ENCODE data around the gene NUCKS1.
"Not testable (repeated sequence)": the region's sequence is repeated elsewhere in the genome, so short reads cannot be mapped to it uniquely, and the experiment has no call there.

The NUCKS1 gene

GRCh38 chr1:205729945-205730610, 19.9 kb downstream of the NUCKS1 start:
- no peak overlapping the region for H3K27ac ChIP-seq (ENCODE audit: low read length)
- no peak for DNase-seq (ENCODE audit: low read depth, low spot score)
- no peaks in the 10 kb centered on the region for H3K4me1 ChIP-seq (ENCODE audit: control insufficient read depth, insufficient read depth, low read length)
- H3K27me3 ChIP-seq (ENCODE audit: control insufficient read depth, insufficient read depth, low read length) = no peaks in the 10 kb centered on the region
- WGBS (ENCODE audit: insufficient coverage, insufficient read length) = no CpG with 5 or more reads among the region's 9 CpGs
- H3K9me3 ChIP-seq (ENCODE audit: control insufficient read depth, insufficient read depth, low read length) = no peaks in the 10 kb centered on the region
- no peak overlapping the region for H3K4me3 ChIP-seq (ENCODE audit: low read length)
- peaks cover 2% of the 10 kb centered on the region; the same call in 1 of the 2 replicates for H3K36me3 ChIP-seq (ENCODE audit: control insufficient read depth, insufficient read depth, low read length)

DNA sequence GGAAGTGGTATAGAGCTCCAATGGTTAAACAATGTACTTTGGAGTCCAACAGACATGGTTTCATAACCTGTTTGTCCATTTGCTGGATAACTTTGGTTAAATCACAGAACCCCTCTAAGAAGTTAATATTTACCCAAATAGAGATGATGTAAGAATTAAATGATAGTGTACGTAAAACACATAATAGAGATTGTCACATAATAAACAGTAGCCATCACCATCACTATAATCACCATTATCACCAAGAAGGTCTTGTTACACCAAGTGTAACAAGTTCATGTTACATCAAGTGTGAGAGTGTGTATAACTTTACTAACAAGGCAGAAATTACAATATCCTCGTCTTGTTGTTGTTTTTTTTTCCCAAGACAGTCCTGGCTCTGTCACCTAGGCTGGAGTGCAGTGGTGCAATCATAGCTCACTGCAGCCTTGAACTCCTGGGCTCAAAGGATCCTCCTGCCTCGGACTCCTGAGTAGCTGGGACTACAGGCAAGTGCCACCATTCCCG, 23.3 kb downstream of the NUCKS1 start:
- Histone ChIP-seq H3K36me3 (ENCODE audit: control insufficient read depth, insufficient read depth, low read length) (peaks cover 2% of the 10 kb centered on the region; the same call in 1 of the 2 replicates), H3K4me3 (ENCODE audit: low read length) (no peak overlapping the region), H3K27me3 (ENCODE audit: control insufficient read depth, insufficient read depth, low read length) (no peaks in the 10 kb centered on the region), H3K9me3 (ENCODE audit: control insufficient read depth, insufficient read depth, low read length) (no peaks in the 10 kb centered on the region), H3K4me1 (ENCODE audit: control insufficient read depth, insufficient read depth, low read length) (no peaks in the 10 kb centered on the region), H3K27ac (ENCODE audit: low read length) (no peak overlapping the region)
- no peak for DNase-seq (ENCODE audit: low read depth, low spot score)
- WGBS (ENCODE audit: insufficient coverage, insufficient read length) = no CpG with 5 or more reads among the region's 4 CpGs

DNA sequence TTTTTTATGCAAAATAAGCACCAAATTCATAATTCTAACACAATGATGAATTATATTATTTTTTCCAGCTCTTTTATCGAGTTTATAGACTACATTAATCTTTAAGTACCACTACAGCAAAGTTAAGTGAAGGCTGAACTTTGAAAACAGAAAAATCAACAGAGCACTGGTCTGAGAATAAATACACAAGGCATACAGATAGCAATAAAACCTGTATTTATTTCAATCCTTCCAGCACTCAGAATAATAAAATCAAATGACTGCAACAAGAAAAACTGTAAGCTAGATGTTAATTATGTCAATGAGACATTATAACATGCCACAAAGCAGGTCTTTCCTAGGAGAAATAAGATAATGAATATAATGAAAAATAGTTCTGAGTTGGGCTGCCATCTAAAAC, 24.5 kb downstream of the NUCKS1 start:
- H3K4me1 ChIP-seq (ENCODE audit: control insufficient read depth, insufficient read depth, low read length) = no peaks in the 10 kb centered on the region
- peaks cover 2% of the 10 kb centered on the region; the same call in 1 of the 2 replicates for H3K36me3 ChIP-seq (ENCODE audit: control insufficient read depth, insufficient read depth, low read length)
- H3K4me3 ChIP-seq (ENCODE audit: low read length) = no peak overlapping the region
- no CpG with 5 or more reads among the region's 1 CpG for WGBS (ENCODE audit: insufficient coverage, insufficient read length)
- no peaks in the 10 kb centered on the region for H3K9me3 ChIP-seq (ENCODE audit: control insufficient read depth, insufficient read depth, low read length)
- no peaks in the 10 kb centered on the region for H3K27me3 ChIP-seq (ENCODE audit: control insufficient read depth, insufficient read depth, low read length)
- DNase-seq (ENCODE audit: low read depth, low spot score) = no peak
- no peak overlapping the region for H3K27ac ChIP-seq (ENCODE audit: low read length)

GRCh38 chr1:205720740-205721139, 29.2 kb downstream of the NUCKS1 start:
- H3K36me3 ChIP-seq (ENCODE audit: control insufficient read depth, insufficient read depth, low read length) = peaks cover 12% of the 10 kb centered on the region; the same call in 1 of the 2 replicates
- H3K4me1 ChIP-seq (ENCODE audit: control insufficient read depth, insufficient read depth, low read length); H3K4me3 ChIP-seq (ENCODE audit: low read length); H3K27ac ChIP-seq (ENCODE audit: low read length); H3K9me3 ChIP-seq (ENCODE audit: control insufficient read depth, insufficient read depth, low read length); H3K27me3 ChIP-seq (ENCODE audit: control insufficient read depth, insufficient read depth, low read length); DNase-seq (ENCODE audit: low read depth, low spot score): not testable (repeated sequence)
- WGBS (ENCODE audit: insufficient coverage, insufficient read length) = no CpG with 5 or more reads among the region's 2 CpGs

DNA sequence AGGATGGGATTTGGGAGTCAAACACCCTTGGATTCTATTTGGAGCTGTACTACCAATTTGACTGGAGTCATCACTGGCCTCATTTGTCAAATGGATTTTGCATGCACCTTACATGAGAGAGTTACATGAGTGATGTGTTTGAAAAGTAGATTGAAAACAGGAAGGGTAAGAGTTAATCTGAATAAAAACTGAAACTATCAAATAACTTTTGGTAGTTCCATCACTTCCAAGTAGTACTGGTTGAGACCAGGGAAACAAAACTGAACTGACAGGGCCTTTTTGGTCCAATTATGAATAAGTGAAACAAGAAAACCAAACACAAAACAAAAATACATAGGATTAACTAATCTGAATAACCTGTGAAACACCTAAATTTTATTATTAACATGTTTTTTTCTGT, 30.2 kb downstream of the NUCKS1 start:
- Histone ChIP-seq H3K4me3 (ENCODE audit: low read length) (no peak overlapping the region), H3K27ac (ENCODE audit: low read length) (no peak overlapping the region), H3K9me3 (ENCODE audit: control insufficient read depth, insufficient read depth, low read length) (no peaks in the 10 kb centered on the region; the same call in 1 of the 2 replicates), H3K36me3 (ENCODE audit: control insufficient read depth, insufficient read depth, low read length) (peaks cover 16% of the 10 kb centered on the region; the same call in 1 of the 2 replicates), H3K4me1 (ENCODE audit: control insufficient read depth, insufficient read depth, low read length) (no peaks in the 10 kb centered on the region), H3K27me3 (ENCODE audit: control insufficient read depth, insufficient read depth, low read length) (no peaks in the 10 kb centered on the region)
- no peak for DNase-seq (ENCODE audit: low read depth, low spot score)

- no peak overlapping the region for H3K27ac ChIP-seq (ENCODE audit: low read length)
- no peaks in the 10 kb centered on the region; the same call in 1 of the 2 replicates for H3K9me3 ChIP-seq (ENCODE audit: control insufficient read depth, insufficient read depth, low read length)
- no peaks in the 10 kb centered on the region for H3K4me1 ChIP-seq (ENCODE audit: control insufficient read depth, insufficient read depth, low read length)
- WGBS (ENCODE audit: insufficient coverage, insufficient read length) = no CpG with 5 or more reads among the region's 3 CpGs
- no peak overlapping the region for H3K4me3 ChIP-seq (ENCODE audit: low read length)
- H3K27me3 ChIP-seq (ENCODE audit: control insufficient read depth, insufficient read depth, low read length) = no peaks in the 10 kb centered on the region
- H3K36me3 ChIP-seq (ENCODE audit: control insufficient read depth, insufficient read depth, low read length) = peaks cover 16% of the 10 kb centered on the region; the same call in 1 of the 2 replicates
- no peak for DNase-seq (ENCODE audit: low read depth, low spot score)
Measured at GRCh38 chr1:205719015-205719414, 31.0 kb downstream of the NUCKS1 start.

- no CpG with 5 or more reads among the region's 7 CpGs for WGBS (ENCODE audit: insufficient coverage, insufficient read length)
- Histone ChIP-seq H3K4me3 (ENCODE audit: low read length) (no peak overlapping the region), H3K36me3 (ENCODE audit: control insufficient read depth, insufficient read depth, low read length) (peaks cover 16% of the 10 kb centered on the region; the same call in 1 of the 2 replicates), H3K27me3 (ENCODE audit: control insufficient read depth, insufficient read depth, low read length) (no peaks in the 10 kb centered on the region), H3K27ac (ENCODE audit: low read length) (no peak overlapping the region), H3K4me1 (ENCODE audit: control insufficient read depth, insufficient read depth, low read length) (no peaks in the 10 kb centered on the region), H3K9me3 (ENCODE audit: control insufficient read depth, insufficient read depth, low read length) (no peaks in the 10 kb centered on the region; the same call in 1 of the 2 replicates)
- no peak for DNase-seq (ENCODE audit: low read depth, low spot score)
Measured at GRCh38 chr1:205716371-205717132, 33.4 kb downstream of the NUCKS1 start.

- no peaks in the 10 kb centered on the region for H3K27me3 ChIP-seq (ENCODE audit: control insufficient read depth, insufficient read depth, low read length)
- no peaks in the 10 kb centered on the region for H3K4me1 ChIP-seq (ENCODE audit: control insufficient read depth, insufficient read depth, low read length)
- no peak overlapping the region for H3K27ac ChIP-seq (ENCODE audit: low read length)
- no CpG with 5 or more reads among the region's 5 CpGs for WGBS (ENCODE audit: insufficient coverage, insufficient read length)
- H3K4me3 ChIP-seq (ENCODE audit: low read length) = no peak overlapping the region
- peaks cover 16% of the 10 kb centered on the region; the same call in 1 of the 2 replicates for H3K36me3 ChIP-seq (ENCODE audit: control insufficient read depth, insufficient read depth, low read length)
- DNase-seq (ENCODE audit: low read depth, low spot score) = no peak
- H3K9me3 ChIP-seq (ENCODE audit: control insufficient read depth, insufficient read depth, low read length) = no peaks in the 10 kb centered on the region; the same call in 1 of the 2 replicates
Measured at GRCh38 chr1:205715628-205716027, 34.4 kb downstream of the NUCKS1 start.

DNA sequence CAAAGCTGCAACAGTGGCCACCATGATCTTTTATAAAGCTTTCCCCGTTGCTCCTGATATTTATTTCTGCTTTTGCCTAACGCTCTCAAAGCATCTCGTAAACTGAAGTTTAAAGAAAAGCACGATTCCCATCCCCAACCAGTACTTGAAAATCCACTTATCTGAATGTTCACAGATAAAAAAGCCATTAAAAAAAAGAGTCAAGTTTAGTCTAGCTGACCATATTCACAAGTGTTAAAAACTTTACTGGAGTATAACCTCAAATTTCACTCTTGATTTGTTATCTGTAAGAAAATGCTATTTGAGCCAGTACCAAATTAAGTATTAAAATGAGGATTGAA, 35.1 kb downstream of the NUCKS1 start:
- no CpG with 5 or more reads among the region's 4 CpGs for WGBS (ENCODE audit: insufficient coverage, insufficient read length)

GRCh38 chr1:205714190-205714905, 35.6 kb downstream of the NUCKS1 start:
- no peak overlapping the region for H3K27ac ChIP-seq (ENCODE audit: low read length)

More for the DNA sequence above, 35.1 kb downstream of the NUCKS1 start:
- H3K27ac ChIP-seq (ENCODE audit: low read length) = no peak overlapping the region
- H3K4me1 ChIP-seq (ENCODE audit: control insufficient read depth, insufficient read depth, low read length) = no peaks in the 10 kb centered on the region
- H3K36me3 ChIP-seq (ENCODE audit: control insufficient read depth, insufficient read depth, low read length) = peaks cover 16% of the 10 kb centered on the region; the same call in 1 of the 2 replicates
- no peaks in the 10 kb centered on the region for H3K27me3 ChIP-seq (ENCODE audit: control insufficient read depth, insufficient read depth, low read length)
- H3K9me3 ChIP-seq (ENCODE audit: control insufficient read depth, insufficient read depth, low read length) = no peaks in the 10 kb centered on the region; the same call in 1 of the 2 replicates
- DNase-seq (ENCODE audit: low read depth, low spot score) = no peak
- H3K4me3 ChIP-seq (ENCODE audit: low read length) = no peak overlapping the region

More at GRCh38 chr1:205714190-205714905, 35.6 kb downstream of the NUCKS1 start:
- H3K27me3 ChIP-seq (ENCODE audit: control insufficient read depth, insufficient read depth, low read length) = no peaks in the 10 kb centered on the region
- H3K9me3 ChIP-seq (ENCODE audit: control insufficient read depth, insufficient read depth, low read length) = no peaks in the 10 kb centered on the region; the same call in 1 of the 2 replicates
- no peaks in the 10 kb centered on the region for H3K4me1 ChIP-seq (ENCODE audit: control insufficient read depth, insufficient read depth, low read length)
- no peak overlapping the region for H3K4me3 ChIP-seq (ENCODE audit: low read length)
- no peak for DNase-seq (ENCODE audit: low read depth, low spot score)
- WGBS (ENCODE audit: insufficient coverage, insufficient read length) = no CpG with 5 or more reads among the region's 5 CpGs
- H3K36me3 ChIP-seq (ENCODE audit: control insufficient read depth, insufficient read depth, low read length) = peaks cover 12% of the 10 kb centered on the region; the same call in 1 of the 2 replicates

All from iPS DF 6.9 (cell line).